Breast epithelium (tissue), 3 donors: Measurements from ENCODE around the gene MSLN.

Source experiments
- CTCF ChIP-seq, 3 donors: fragments of 450-650 bp; IDR thresholded peaks; one replicate each; pipeline ENCODE4 v1.5.1; 2016 to 2017; ENCODE audit warnings: antibody characterized with exemption in 3 of 3, mild to moderate bottlenecking in 3 of 3, moderate library complexity in 3 of 3
- POLR2A ChIP-seq: fragments of 450-650 bp; IDR thresholded peaks from one replicate; pipeline ENCODE4 v1.6.1; 2016; ENCODE audit warnings: antibody characterized with exemption, mild to moderate bottlenecking, moderate library complexity

GRCh38 chr16:799948-800833 lies 39.7 kb downstream of the MSLN start, which contains the start of gene GNG13:
- TF ChIP-seq CTCF (IDR thresholded peaks at IDR 0.05), result no peak
- no peak for TF ChIP-seq POLR2A
